Trophoblast cell (in vitro differentiated cells and primary cell): ENCODE data around the gene BAZ1B.
"Not testable (repeated sequence)": the region's sequence is repeated elsewhere in the genome, so short reads cannot be mapped to it uniquely, and the experiment has no call there.

Experiments
- DNase-seq, 2 donors: peaks; one replicate each; pipeline ENCODE4 v3.0.0-alpha.2; 2016
- H2AFZ ChIP-seq: 2 replicates; pipeline ENCODE4 v1.6.1; 2013; ENCODE audit warnings: low read length, moderate library complexity, mild to moderate bottlenecking; ENCODE audit not compliant: insufficient read depth, poor library complexity
- H2AK5ac ChIP-seq: 2 replicates; pipeline ENCODE4 v1.6.1; 2013; ENCODE audit warnings: mild to moderate bottlenecking, low read length
- H2BK120ac ChIP-seq: 2 replicates; pipeline ENCODE4 v1.6.1; 2013; ENCODE audit warnings: low read length, mild to moderate bottlenecking, moderate library complexity; ENCODE audit not compliant: insufficient read depth, poor library complexity
- H2BK12ac ChIP-seq: 2 replicates; pipeline ENCODE4 v1.6.1; 2013; ENCODE audit warnings: mild to moderate bottlenecking, low read length, moderate library complexity
- H2BK5ac ChIP-seq: 2 replicates; pipeline ENCODE4 v1.6.1; 2013; ENCODE audit warnings: low read length, low read depth, moderate library complexity, mild to moderate bottlenecking; ENCODE audit not compliant: poor library complexity
- H3K14ac ChIP-seq: 2 replicates; pipeline ENCODE4 v1.6.1; 2013; ENCODE audit warnings: mild to moderate bottlenecking, low read length
- H3K18ac ChIP-seq: 2 replicates; pipeline ENCODE4 v1.6.1; 2013; ENCODE audit warnings: mild to moderate bottlenecking, low read length
- H3K23ac ChIP-seq: 2 replicates; pipeline ENCODE4 v1.6.1; 2013; ENCODE audit warnings: low read length
- H3K27ac ChIP-seq: 2 replicates; pipeline ENCODE4 v1.5.1; 2013; ENCODE audit warnings: low read depth, mild to moderate bottlenecking, inconsistent platforms, low read length, moderate library complexity
- H3K27me3 ChIP-seq: 2 replicates; pipeline ENCODE4 v1.6.1; 2013; ENCODE audit warnings: inconsistent platforms, mild to moderate bottlenecking, low read length, moderate library complexity; ENCODE audit not compliant: insufficient read depth
- H3K36me3 ChIP-seq, 2 experiments: 1 replicate in 1 of 2; 2 replicates in 1 of 2; pipeline ENCODE4 v1.6.1; 2013; ENCODE audit warnings: low read length in 2 of 2, mild to moderate bottlenecking in 2 of 2, moderate library complexity in 1 of 2; ENCODE audit not compliant: insufficient read depth in 2 of 2, control insufficient read depth in 1 of 2
- H3K4ac ChIP-seq: 2 replicates; pipeline ENCODE4 v1.6.1; 2013; ENCODE audit warnings: low read depth, mild to moderate bottlenecking, low read length, moderate library complexity
- H3K4me1 ChIP-seq, 2 experiments: 1 replicate in 1 of 2; 2 replicates in 1 of 2; pipeline ENCODE4 v1.6.1; 2013; ENCODE audit warnings: low read length in 2 of 2, mild to moderate bottlenecking in 2 of 2, moderate library complexity in 1 of 2; ENCODE audit not compliant: insufficient read depth in 2 of 2, control insufficient read depth in 1 of 2
- H3K4me2 ChIP-seq: 2 replicates; pipeline ENCODE4 v1.6.1; 2013; ENCODE audit warnings: inconsistent platforms, mild to moderate bottlenecking, low read length, moderate library complexity
- H3K4me3 ChIP-seq: 2 replicates; pipeline ENCODE4 v1.5.1; 2013; ENCODE audit warnings: mild to moderate bottlenecking, low read depth, low read length, inconsistent platforms
- H3K79me1 ChIP-seq: one replicate; pipeline ENCODE4 v1.6.1; 2013; ENCODE audit warnings: low read length
- H3K79me2 ChIP-seq: 2 replicates; pipeline ENCODE4 v1.6.1; 2013; ENCODE audit warnings: low read length, mild to moderate bottlenecking; ENCODE audit not compliant: control insufficient read depth, insufficient read depth, poor library complexity
- H3K9ac ChIP-seq: 2 replicates; pipeline ENCODE4 v1.6.1; 2013; ENCODE audit warnings: mild to moderate bottlenecking, low read length
- H3K9me3 ChIP-seq: 2 replicates; pipeline ENCODE4 v1.6.1; 2013; ENCODE audit warnings: low read depth, mild to moderate bottlenecking, control low read depth, inconsistent platforms, low read length; ENCODE audit not compliant: insufficient read depth
- H4K12ac ChIP-seq: 2 replicates; pipeline ENCODE4 v1.6.1; 2013; ENCODE audit warnings: low read depth, mild to moderate bottlenecking, low read length, moderate library complexity
- H4K8ac ChIP-seq: 2 replicates; pipeline ENCODE4 v1.6.1; 2013; ENCODE audit warnings: low read depth, mild to moderate bottlenecking, low read length, moderate library complexity
- H4K91ac ChIP-seq: one replicate; pipeline ENCODE4 v1.6.1; 2013; ENCODE audit warnings: low read depth, mild to moderate bottlenecking, low read length, moderate library complexity
- WGBS: extraction: QIAGEN DNeasy Blood & Tissue Kit; methylation state at CpG from one replicate; pipeline ENCODE4 v1.1.7; 2013; ENCODE audit warnings: missing lambda C conversion rate; ENCODE audit not compliant: insufficient read length, insufficient coverage; ENCODE audit errors: extremely low coverage; 5-methylcytosine and 5-hydroxymethylcytosine counted together

The BAZ1B gene

DNA sequence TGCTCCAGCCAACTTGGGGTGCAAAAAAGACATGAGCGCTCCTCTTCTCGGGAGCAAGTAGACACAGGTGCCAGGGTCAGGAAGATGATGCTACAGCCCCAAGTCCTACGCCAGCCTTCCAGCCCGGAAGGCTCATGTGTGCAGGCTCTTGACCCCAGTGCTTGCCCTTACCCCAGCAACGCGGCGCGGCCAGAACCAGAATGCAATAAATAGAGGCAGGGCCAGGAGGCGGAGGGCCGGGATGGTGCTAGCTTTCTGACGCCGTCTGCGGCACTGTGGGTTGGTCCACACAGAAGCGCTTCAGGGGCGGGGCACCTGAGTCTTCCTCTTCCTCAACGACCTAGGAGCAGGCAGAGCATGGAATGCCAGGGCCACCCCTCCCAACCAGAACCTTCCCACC lies 15.0 kb upstream of the BAZ1B start:
- Histone ChIP-seq H3K23ac (no peak overlapping the region), H2AK5ac (no peak overlapping the region), H3K79me1 (no peaks in the 10 kb centered on the region), H2BK5ac (no peak overlapping the region), H2BK120ac (no peak overlapping the region), H4K8ac (no peak overlapping the region), H3K4me1 (peaks cover 0 to 10% of the 10 kb centered on the region in 2 experiments), H2BK12ac (no peak overlapping the region), H3K18ac (no peak overlapping the region), H3K4ac (no peak overlapping the region), H3K14ac (no peak overlapping the region), H3K27me3 (no peaks in the 10 kb centered on the region), H4K91ac (no peak overlapping the region), H3K9ac (no peak overlapping the region), H2AFZ (no peak overlapping the region), H3K9me3 (no peaks in the 10 kb centered on the region), H3K4me3 (no peak overlapping the region), H3K36me3 (peaks cover 31 to 39% of the 10 kb centered on the region in 2 experiments), H3K4me2 (no peak overlapping the region), H4K12ac (no peak overlapping the region), H3K79me2 (no peaks in the 10 kb centered on the region), H3K27ac (no peak overlapping the region)
- no CpG with 5 or more reads among the region's 16 CpGs for WGBS
- no peak for DNase-seq

DNA sequence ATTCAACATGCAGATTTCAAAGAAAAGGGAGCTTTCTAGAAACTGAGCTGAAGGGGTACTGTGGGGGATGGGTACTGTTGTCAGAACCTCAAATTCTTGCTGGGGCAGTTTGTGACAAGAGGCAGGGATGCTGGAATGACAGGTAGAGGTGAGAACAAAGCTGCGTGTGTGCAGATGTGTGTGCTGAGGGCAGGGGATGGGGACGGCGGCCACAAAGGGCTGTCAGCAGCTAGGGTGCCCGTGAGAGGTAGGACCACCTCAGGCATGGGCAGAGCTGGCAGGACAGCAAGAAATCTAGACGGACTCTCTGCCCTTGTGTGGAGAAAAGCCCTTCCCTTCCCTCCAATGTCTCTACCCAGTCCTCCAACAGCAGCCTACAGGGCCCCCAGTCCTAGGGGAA lies 14.4 kb upstream of the BAZ1B start:
- Histone ChIP-seq H3K27ac (no peak overlapping the region), H3K36me3 (peaks cover 26 to 34% of the 10 kb centered on the region in 2 experiments), H3K79me2 (no peaks in the 10 kb centered on the region), H2BK12ac (no peak overlapping the region), H3K4me1 (peaks cover 0 to 10% of the 10 kb centered on the region in 2 experiments), H4K91ac (no peak overlapping the region), H2BK120ac (no peak overlapping the region), H3K14ac (no peak overlapping the region), H3K9ac (no peak overlapping the region), H3K18ac (no peak overlapping the region), H3K4me3 (no peak overlapping the region), H2BK5ac (no peak overlapping the region), H2AFZ (no peak overlapping the region), H3K79me1 (no peaks in the 10 kb centered on the region), H3K23ac (no peak overlapping the region), H2AK5ac (no peak overlapping the region), H3K27me3 (no peaks in the 10 kb centered on the region), H4K12ac (no peak overlapping the region), H3K9me3 (no peaks in the 10 kb centered on the region), H3K4me2 (no peak overlapping the region), H3K4ac (no peak overlapping the region), H4K8ac (no peak overlapping the region)
- no CpG with 5 or more reads among the region's 5 CpGs for WGBS
- no peak for DNase-seq

GRCh38 chr7:73535918-73536317 lies 13.8 kb upstream of the BAZ1B start:
- H4K12ac ChIP-seq: not testable (repeated sequence)

DNA sequence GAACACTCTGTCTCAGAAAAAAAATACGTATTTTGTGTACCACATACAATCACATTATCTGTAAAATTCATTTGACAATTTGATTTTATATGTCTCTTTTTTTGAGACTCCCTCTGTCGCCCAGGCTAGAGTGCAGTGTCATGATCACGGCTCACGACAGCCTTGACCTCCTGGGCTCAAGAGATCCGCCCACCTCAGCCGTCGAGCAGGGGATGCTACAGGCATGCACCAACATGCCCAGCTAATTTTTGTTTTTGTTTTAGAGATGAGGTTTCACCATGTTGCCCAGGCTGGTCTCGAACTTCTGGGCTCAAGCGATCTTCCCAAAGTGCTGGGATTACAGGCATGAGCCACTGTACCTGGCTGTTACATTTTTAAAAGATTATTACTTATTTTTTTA lies 11.6 kb upstream of the BAZ1B start:
- H3K79me1 ChIP-seq: no peaks in the 10 kb centered on the region
- no peak overlapping the region for H3K27ac ChIP-seq
- no peak overlapping the region for H3K18ac ChIP-seq
- no peak overlapping the region for H3K9ac ChIP-seq
- H3K79me2 ChIP-seq: no peaks in the 10 kb centered on the region
- no peak overlapping the region for H2AK5ac ChIP-seq
- no peak overlapping the region for H3K23ac ChIP-seq
- WGBS: no CpG with 5 or more reads among the region's 9 CpGs
- no peak overlapping the region for H3K4me2 ChIP-seq
- no peak overlapping the region for H3K14ac ChIP-seq
- H3K9me3 ChIP-seq: no peaks in the 10 kb centered on the region
- no peak overlapping the region for H4K12ac ChIP-seq
- DNase-seq: no peak
- peaks cover 0 to 10% of the 10 kb centered on the region in 2 experiments for H3K4me1 ChIP-seq
- no peak overlapping the region for H2BK5ac ChIP-seq
- no peaks in the 10 kb centered on the region for H3K27me3 ChIP-seq
- H4K91ac ChIP-seq: peak overlapping the region; percentile 33
- H2AFZ ChIP-seq: no peak overlapping the region
- H3K36me3 ChIP-seq: peaks cover 19 to 22% of the 10 kb centered on the region in 2 experiments
- peak overlapping the region; percentile 28 for H2BK120ac ChIP-seq
- H3K4ac ChIP-seq: no peak overlapping the region
- peak overlapping the region; percentile 38 for H2BK12ac ChIP-seq
- H4K8ac ChIP-seq: peak overlapping the region; percentile 19
- H3K4me3 ChIP-seq: no peak overlapping the region

More at GRCh38 chr7:73535918-73536317, 13.8 kb upstream of the BAZ1B start:
- H3K18ac ChIP-seq, H3K4me1 ChIP-seq, H2AFZ ChIP-seq, H2AK5ac ChIP-seq, H3K9me3 ChIP-seq, H2BK12ac ChIP-seq, H3K4me2 ChIP-seq, H2BK120ac ChIP-seq, DNase-seq, H4K91ac ChIP-seq, H3K9ac ChIP-seq, H3K23ac ChIP-seq, H3K4me3 ChIP-seq, H4K8ac ChIP-seq, H3K79me1 ChIP-seq, H3K27ac ChIP-seq, H2BK5ac ChIP-seq, H3K14ac ChIP-seq, H3K4ac ChIP-seq, H3K27me3 ChIP-seq, H3K79me2 ChIP-seq: not testable (repeated sequence)
- WGBS: no CpG with 5 or more reads among the region's 7 CpGs
- H3K36me3 ChIP-seq: peaks cover 26 to 34% of the 10 kb centered on the region in 2 experiments
